HCT116 (cell line): Measurements from ENCODE around the gene MISP. TPM values are rescaled to one million over a fixed set of nuclear protein-coding genes. Genes with fewer than 3 reads are reported as not detected.

Source experiments
- ATAC-seq: fragments of 200-7000 bp; cut with Tn5 transposase; 2 replicates; pipeline ENCODE4 v1.9.1; 2020; ENCODE audit warnings: mild to moderate bottlenecking, moderate library complexity
- BruUV-seq: library from RNA; stranded (reverse); fragments of 400-500 nt; replicated peaks from 2 replicates; lab custom pipeline; 2021; lab: Mats Ljungman, UMichigan
- CTCF ChIA-PET: fragments of 300-600 bp; sonication (Branson Sonifier 250); formaldehyde crosslinking; loops from one replicate; lab custom pipeline; 2021; ENCODE audit warnings: antibody characterized with exemption; lab: Charles Lee
- POLR2A ChIA-PET: fragments of 300-600, 350-600 bp; sonication (Branson Sonifier 250); formaldehyde crosslinking; loops from one replicate; lab custom pipeline; 2021; ENCODE audit warnings: antibody characterized with exemption; lab: Charles Lee
- RAD21 ChIA-PET, 2 experiments: fragments of 300-600 bp; sonication (Branson Sonifier 250); formaldehyde crosslinking; loops; one replicate each; lab custom pipeline; 2023; ENCODE audit warnings: low total read pairs in 2 of 2; ENCODE audit not compliant: uncharacterized antibody in 2 of 2, unreplicated experiment in 2 of 2, low non-redundant PET in 1 of 2; lab: Charles Lee
- DNase-seq: peaks from one replicate; pipeline ENCODE4 v3.0.0-alpha.2; 2010; ENCODE audit warnings: low read depth, low spot score
- H2AFZ ChIP-seq: fragments of 200-600 bp; shearing (Covaris generic), sonication (generic); 2 replicates; pipeline ENCODE4 v1.6.1; 2017; ENCODE audit warnings: low read depth, mixed run types, mixed read lengths, antibody characterized with exemption, low read length; ENCODE audit not compliant: poor library complexity, severe bottlenecking
- H3K27ac ChIP-seq: 2 replicates; pipeline ENCODE4 v1.5.1; 2012; ENCODE audit warnings: low read depth, low read length
- H3K27me3 ChIP-seq: fragments of 200-600 bp; sonication (generic); 2 replicates; pipeline ENCODE4 v1.6.1; 2016; ENCODE audit warnings: mixed run types, low read length, mixed read lengths; ENCODE audit not compliant: insufficient read depth
- H3K36me3 ChIP-seq, 2 experiments: fragments of 200-500 bp in 1 of 2; fragments of 200-600 bp in 1 of 2; sonication (Bioruptor generic) in 1 of 2; sonication (generic) in 1 of 2; 2 replicates each; pipeline versions ENCODE4 v1.5.1 to v1.6.1; 2014 to 2016; ENCODE audit warnings: low read length in 2 of 2, inconsistent platforms in 1 of 2, mixed read lengths in 1 of 2, mixed run types in 1 of 2; ENCODE audit not compliant: insufficient read depth in 2 of 2, control insufficient read depth in 1 of 2
- H3K4me1 ChIP-seq, 2 experiments: fragments of 200-600 bp in 1 of 2; sonication (generic) in 1 of 2; 2 replicates each; pipeline versions ENCODE4 v1.5.1 to v1.6.1; 2012 to 2017; ENCODE audit warnings: low read length in 2 of 2, inconsistent platforms in 1 of 2, mild to moderate bottlenecking in 1 of 2, mixed read lengths in 1 of 2, mixed run types in 1 of 2, moderate library complexity in 1 of 2; ENCODE audit not compliant: insufficient read depth in 2 of 2, control insufficient read depth in 1 of 2
- H3K4me2 ChIP-seq: fragments of 200-600 bp; sonication (generic); 2 replicates; pipeline ENCODE4 v1.6.1; 2017; ENCODE audit warnings: mixed run types, low read length, mixed read lengths
- H3K4me3 ChIP-seq, 2 experiments: fragments of 200-600 bp in 1 of 2; sonication (generic) in 1 of 2; replicated peaks in 1 of 2; 2 replicates each; pipeline ENCODE4 v1.5.1; 2011 to 2016; ENCODE audit warnings: low read length in 2 of 2, control low read depth in 1 of 2, low read depth in 1 of 2, mild to moderate bottlenecking in 1 of 2, mixed read lengths in 1 of 2, mixed run types in 1 of 2
- H3K79me2 ChIP-seq: fragments of 200-600 bp; sonication (generic); 2 replicates; pipeline ENCODE4 v1.6.1; 2017; ENCODE audit warnings: mild to moderate bottlenecking, mixed run types, low read length, moderate library complexity, mixed read lengths; ENCODE audit not compliant: insufficient read depth
- H3K9ac ChIP-seq: fragments of 200-600 bp; sonication (generic); 2 replicates; pipeline ENCODE4 v1.6.1; 2016; ENCODE audit warnings: low read length, mixed read lengths
- H3K9me2 ChIP-seq: fragments of 200-600 bp; sonication (generic), shearing (Covaris generic); 2 replicates; pipeline ENCODE4 v1.6.1; 2017; ENCODE audit warnings: mixed run types, mild to moderate bottlenecking, moderate library complexity; ENCODE audit not compliant: insufficient read depth
- H3K9me3 ChIP-seq, 2 experiments: fragments of 200-500 bp in 1 of 2; fragments of 200-600 bp in 1 of 2; sonication (Bioruptor generic) in 1 of 2; sonication (generic) in 1 of 2; 2 replicates each; pipeline ENCODE4 v1.6.1; 2014 to 2017; ENCODE audit warnings: low read length in 2 of 2, mixed read lengths in 2 of 2, inconsistent platforms in 1 of 2, low read depth in 1 of 2, mild to moderate bottlenecking in 1 of 2, mixed run types in 1 of 2, moderate library complexity in 1 of 2; ENCODE audit not compliant: control insufficient read depth in 1 of 2, insufficient read depth in 1 of 2
- H4K20me1 ChIP-seq: fragments of 200-600 bp; sonication (generic), shearing (Covaris generic); 2 replicates; pipeline ENCODE4 v1.6.1; 2017; ENCODE audit warnings: mixed run types, mild to moderate bottlenecking, moderate library complexity; ENCODE audit not compliant: insufficient read depth
- CBX3 ChIP-seq: IDR thresholded peaks from 2 replicates; pipeline ENCODE4 v1.6.1; 2012; ENCODE audit warnings: low read depth
- CEBPB ChIP-seq: IDR thresholded peaks from 2 replicates; pipeline ENCODE4 v1.6.1; 2012; ENCODE audit warnings: low read depth
- EZH2phosphoT487 ChIP-seq: fragments of 200-600 bp; IDR thresholded peaks from 2 replicates; pipeline ENCODE4 v1.6.1; 2018; ENCODE audit warnings: antibody characterized with exemption, borderline replicate concordance
- FOSL1 ChIP-seq: IDR thresholded peaks from 2 replicates; pipeline ENCODE4 v1.6.1; 2012; ENCODE audit warnings: low read depth
- JUND ChIP-seq: IDR thresholded peaks from 2 replicates; pipeline ENCODE4 v1.6.1; 2012
- POLR2A ChIP-seq: IDR thresholded peaks from 2 replicates; pipeline ENCODE4 v1.7.0; 2011; ENCODE audit warnings: borderline replicate concordance; ENCODE audit not compliant: insufficient read depth, insufficient read length; ENCODE audit errors: extremely low read depth
- RAD21 ChIP-seq: IDR thresholded peaks from 2 replicates; pipeline ENCODE4 v1.6.1; 2012; ENCODE audit warnings: low read depth, mild to moderate bottlenecking
- YY1 ChIP-seq: IDR thresholded peaks from 2 replicates; pipeline ENCODE4 v1.6.1; 2011; ENCODE audit warnings: low read length, low read depth, moderate library complexity, mild to moderate bottlenecking; ENCODE audit not compliant: insufficient replicate concordance; ENCODE audit errors: extremely low read depth
- ZNF274 ChIP-seq: fragments of 200-500 bp; sonication (Bioruptor generic); IDR thresholded peaks from 2 replicates; pipeline ENCODE4 v1.6.1; 2014; ENCODE audit warnings: mild to moderate bottlenecking, low read depth, low read length, inconsistent platforms
- intact Hi-C: fragments of 100-400 bp; cut with micrococcal nuclease; formaldehyde crosslinking; loops from 2 replicates; pipeline ENCODE4 v1.10.0; 2022
- total RNA-seq: library from RNA; stranded (reverse); gene quantifications from one replicate; pipeline ENCODE4 v1.2.1, GENCODE V29; 2021; ENCODE audit not compliant: unreplicated experiment
- TF ChIP-seq, protein P1 (sequence below): IDR thresholded peaks from 2 replicates; pipeline ENCODE4 v1.6.1; 2011; ENCODE audit warnings: mild to moderate bottlenecking, low read length, moderate library complexity; ENCODE audit not compliant: insufficient replicate concordance; ENCODE audit errors: extremely low read depth
- TF ChIP-seq, protein P2 (sequence below): IDR thresholded peaks from 2 replicates; pipeline ENCODE4 v1.6.1; 2012
- TF ChIP-seq, protein P3 (sequence below): IDR thresholded peaks from 2 replicates; pipeline ENCODE4 v1.6.1; 2012; ENCODE audit warnings: low read depth
- TF ChIP-seq, protein P4 (sequence below), 3 experiments: fragments of 200-600 bp in 1 of 3; sonication (generic) in 1 of 3; IDR thresholded peaks in 2 of 3; conservative IDR thresholded peaks in 1 of 3; 2 replicates each; pipeline ENCODE4 v1.5.1; 2012 to 2017; ENCODE audit warnings: low read depth in 2 of 3, low read length in 2 of 3, antibody characterized with exemption in 1 of 3, borderline replicate concordance in 1 of 3, control low read depth in 1 of 3, mild to moderate bottlenecking in 1 of 3, mixed read lengths in 1 of 3, mixed run types in 1 of 3, moderate library complexity in 1 of 3; ENCODE audit not compliant: insufficient read depth in 1 of 3

Gene MISP
- total RNA-seq, 1 experiment from 2014 or later, result 38.2 TPM

DNA sequence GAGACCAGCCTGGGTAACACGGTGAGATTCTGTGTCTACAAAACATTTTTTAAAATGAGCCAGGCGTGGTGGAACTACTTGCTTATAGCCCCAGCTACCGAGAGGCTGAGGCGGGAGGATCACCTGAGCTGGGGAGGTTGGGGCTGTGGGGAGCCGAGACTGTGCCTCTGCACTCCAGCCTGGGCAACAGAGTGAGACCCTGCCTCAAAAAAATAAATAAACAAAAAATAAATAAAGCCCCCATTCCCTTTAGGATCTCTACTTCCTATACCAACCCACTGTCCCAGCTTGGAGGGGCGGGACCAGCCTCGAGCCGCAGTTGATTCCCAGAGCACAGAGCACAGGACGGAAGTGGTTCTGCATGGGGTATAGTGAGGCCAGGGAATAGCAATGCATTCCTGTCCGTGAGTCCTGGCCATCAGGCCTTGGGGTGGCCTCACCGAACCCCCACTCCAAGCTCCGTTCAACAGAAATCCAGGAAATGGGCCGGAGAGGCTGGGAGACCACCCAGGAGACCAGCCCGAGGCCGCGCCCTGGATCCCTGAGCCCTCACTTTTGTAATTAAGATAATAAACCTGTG lies 41.5 kb downstream of the MISP start:
- Histone ChIP-seq H3K4me2 (no peak overlapping the region), H2AFZ (no peak overlapping the region), H3K27ac (no peak overlapping the region), H4K20me1 (no peaks in the 10 kb centered on the region), H3K27me3 (no peaks in the 10 kb centered on the region), H3K4me3 (no peak overlapping the region), H3K79me2 (no peaks in the 10 kb centered on the region; the same call in 1 of the 2 replicates), H3K9me3 (no peaks in the 10 kb centered on the region), H3K36me3 (no peaks in the 10 kb centered on the region), H3K9me2 (no peaks in the 10 kb centered on the region), H3K9ac (no peak overlapping the region), H3K4me1 (peaks cover 0 to 7% of the 10 kb centered on the region in 2 experiments; a peak in 1 of 4 replicates)
- BruUV-seq, result no TSS peak
- DNase-seq (no peak), ATAC-seq (no peak)
- POLR2A ChIA-PET, result no interaction called here
- CTCF ChIA-PET, result no interaction called here
- intact Hi-C loops, result loop anchor here (10.0 kb wide), 1 partner anchor 452 kb away; the partner anchor contains the start of genes ATP5F1D and MIDN
- TF ChIP-seq YY1 (no peak), FOSL1 (no peak), ZNF274 (no peak), JUND (no peak), RAD21 (no peak), CEBPB (no peak), CBX3 (no peak), POLR2A (no peak), EZH2phosphoT487 (no peak)
- TF ChIP-seq, protein P1, sequence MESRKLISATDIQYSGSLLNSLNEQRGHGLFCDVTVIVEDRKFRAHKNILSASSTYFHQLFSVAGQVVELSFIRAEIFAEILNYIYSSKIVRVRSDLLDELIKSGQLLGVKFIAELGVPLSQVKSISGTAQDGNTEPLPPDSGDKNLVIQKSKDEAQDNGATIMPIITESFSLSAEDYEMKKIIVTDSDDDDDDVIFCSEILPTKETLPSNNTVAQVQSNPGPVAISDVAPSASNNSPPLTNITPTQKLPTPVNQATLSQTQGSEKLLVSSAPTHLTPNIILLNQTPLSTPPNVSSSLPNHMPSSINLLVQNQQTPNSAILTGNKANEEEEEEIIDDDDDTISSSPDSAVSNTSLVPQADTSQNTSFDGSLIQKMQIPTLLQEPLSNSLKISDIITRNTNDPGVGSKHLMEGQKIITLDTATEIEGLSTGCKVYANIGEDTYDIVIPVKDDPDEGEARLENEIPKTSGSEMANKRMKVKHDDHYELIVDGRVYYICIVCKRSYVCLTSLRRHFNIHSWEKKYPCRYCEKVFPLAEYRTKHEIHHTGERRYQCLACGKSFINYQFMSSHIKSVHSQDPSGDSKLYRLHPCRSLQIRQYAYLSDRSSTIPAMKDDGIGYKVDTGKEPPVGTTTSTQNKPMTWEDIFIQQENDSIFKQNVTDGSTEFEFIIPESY, result no peak
- TF ChIP-seq, protein P2, sequence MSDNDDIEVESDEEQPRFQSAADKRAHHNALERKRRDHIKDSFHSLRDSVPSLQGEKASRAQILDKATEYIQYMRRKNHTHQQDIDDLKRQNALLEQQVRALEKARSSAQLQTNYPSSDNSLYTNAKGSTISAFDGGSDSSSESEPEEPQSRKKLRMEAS, result no peak
- TF ChIP-seq, protein P3, sequence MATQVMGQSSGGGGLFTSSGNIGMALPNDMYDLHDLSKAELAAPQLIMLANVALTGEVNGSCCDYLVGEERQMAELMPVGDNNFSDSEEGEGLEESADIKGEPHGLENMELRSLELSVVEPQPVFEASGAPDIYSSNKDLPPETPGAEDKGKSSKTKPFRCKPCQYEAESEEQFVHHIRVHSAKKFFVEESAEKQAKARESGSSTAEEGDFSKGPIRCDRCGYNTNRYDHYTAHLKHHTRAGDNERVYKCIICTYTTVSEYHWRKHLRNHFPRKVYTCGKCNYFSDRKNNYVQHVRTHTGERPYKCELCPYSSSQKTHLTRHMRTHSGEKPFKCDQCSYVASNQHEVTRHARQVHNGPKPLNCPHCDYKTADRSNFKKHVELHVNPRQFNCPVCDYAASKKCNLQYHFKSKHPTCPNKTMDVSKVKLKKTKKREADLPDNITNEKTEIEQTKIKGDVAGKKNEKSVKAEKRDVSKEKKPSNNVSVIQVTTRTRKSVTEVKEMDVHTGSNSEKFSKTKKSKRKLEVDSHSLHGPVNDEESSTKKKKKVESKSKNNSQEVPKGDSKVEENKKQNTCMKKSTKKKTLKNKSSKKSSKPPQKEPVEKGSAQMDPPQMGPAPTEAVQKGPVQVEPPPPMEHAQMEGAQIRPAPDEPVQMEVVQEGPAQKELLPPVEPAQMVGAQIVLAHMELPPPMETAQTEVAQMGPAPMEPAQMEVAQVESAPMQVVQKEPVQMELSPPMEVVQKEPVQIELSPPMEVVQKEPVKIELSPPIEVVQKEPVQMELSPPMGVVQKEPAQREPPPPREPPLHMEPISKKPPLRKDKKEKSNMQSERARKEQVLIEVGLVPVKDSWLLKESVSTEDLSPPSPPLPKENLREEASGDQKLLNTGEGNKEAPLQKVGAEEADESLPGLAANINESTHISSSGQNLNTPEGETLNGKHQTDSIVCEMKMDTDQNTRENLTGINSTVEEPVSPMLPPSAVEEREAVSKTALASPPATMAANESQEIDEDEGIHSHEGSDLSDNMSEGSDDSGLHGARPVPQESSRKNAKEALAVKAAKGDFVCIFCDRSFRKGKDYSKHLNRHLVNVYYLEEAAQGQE, result no peak
- TF ChIP-seq, protein P4, sequence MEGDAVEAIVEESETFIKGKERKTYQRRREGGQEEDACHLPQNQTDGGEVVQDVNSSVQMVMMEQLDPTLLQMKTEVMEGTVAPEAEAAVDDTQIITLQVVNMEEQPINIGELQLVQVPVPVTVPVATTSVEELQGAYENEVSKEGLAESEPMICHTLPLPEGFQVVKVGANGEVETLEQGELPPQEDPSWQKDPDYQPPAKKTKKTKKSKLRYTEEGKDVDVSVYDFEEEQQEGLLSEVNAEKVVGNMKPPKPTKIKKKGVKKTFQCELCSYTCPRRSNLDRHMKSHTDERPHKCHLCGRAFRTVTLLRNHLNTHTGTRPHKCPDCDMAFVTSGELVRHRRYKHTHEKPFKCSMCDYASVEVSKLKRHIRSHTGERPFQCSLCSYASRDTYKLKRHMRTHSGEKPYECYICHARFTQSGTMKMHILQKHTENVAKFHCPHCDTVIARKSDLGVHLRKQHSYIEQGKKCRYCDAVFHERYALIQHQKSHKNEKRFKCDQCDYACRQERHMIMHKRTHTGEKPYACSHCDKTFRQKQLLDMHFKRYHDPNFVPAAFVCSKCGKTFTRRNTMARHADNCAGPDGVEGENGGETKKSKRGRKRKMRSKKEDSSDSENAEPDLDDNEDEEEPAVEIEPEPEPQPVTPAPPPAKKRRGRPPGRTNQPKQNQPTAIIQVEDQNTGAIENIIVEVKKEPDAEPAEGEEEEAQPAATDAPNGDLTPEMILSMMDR (IDR thresholded peaks at IDR 0.05 in 2 of 3, conservative IDR thresholded peaks at IDR 0.05 in 1 of 3; ENCODE audit: borderline replicate concordance in 1 of 3, insufficient read depth in 1 of 3, low read depth in 2 of 3, low read length in 2 of 3), result no peak
- RAD21 ChIA-PET, result interaction anchor here in 1 of 2 experiments (0.6 kb wide), 1 partner anchor 39 kb away, joined by 3 read pairs; no protein-coding TSS in a partner anchor
